ENCODE results near the gene DNAH17. TPM values are rescaled to one million over a fixed set of nuclear protein-coding genes. Genes with fewer than 3 reads are reported as not detected.

DNAH17 gene
- total RNA-seq, 1 experiment from 2014 or later: 0.18 TPM

DNA sequence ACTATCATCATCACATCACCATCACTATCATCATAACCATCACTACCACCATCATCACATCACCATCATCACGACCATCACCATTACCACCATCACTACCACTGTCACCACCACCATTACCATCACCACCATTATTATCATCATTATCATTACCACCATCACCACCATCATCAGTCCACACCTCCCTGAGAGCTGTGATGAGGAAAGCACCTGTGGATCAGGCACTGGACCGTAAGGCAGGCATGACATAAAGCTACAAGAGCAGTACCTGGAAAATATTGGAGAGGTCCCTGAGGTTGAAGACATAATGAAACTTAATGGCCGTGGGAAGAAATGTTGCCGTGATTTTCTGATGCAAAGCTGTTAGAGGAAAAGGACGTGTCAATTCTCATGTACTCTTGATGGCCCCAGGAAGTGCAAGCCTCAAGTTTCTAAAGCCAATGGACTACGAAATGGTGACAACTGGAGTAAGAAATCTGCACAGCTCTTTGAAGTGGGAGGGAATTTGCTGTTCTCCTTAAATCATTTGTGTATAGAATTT lies 98.4 kb downstream of the DNAH17 start:
- H3K9me3 ChIP-seq (ENCODE audit: control insufficient read depth, insufficient read depth, low read depth, low read length): no peaks in the 10 kb centered on the region
- ChIA-PET CTCF (no interaction called here), POLR2A (interaction anchor here (0.6 kb wide), 1 partner anchor 449 kb away, joined by 3 read pairs; no protein-coding TSS in a partner anchor)
- DNase-seq (ENCODE audit: low read depth, low spot score) (no peak), ATAC-seq (no peak)
- no peak overlapping the region for H3K4me3 ChIP-seq (ENCODE audit: low read depth in 2 of 2, low read length in 2 of 2)
- in situ Hi-C loops (cut with HindIII; ENCODE audit: low pct_unique_long_range_greater_than_20kb, low sequenced_read_pairs): loop anchor here (25.0 kb wide), 1 partner anchor 358 kb away; the partner anchor contains the start of gene USP36
- intact Hi-C loops (cut with micrococcal nuclease; ENCODE audit: unreplicated experiment): no loop called here
- no TSS peak for BruUV-seq (replicated peaks)
- H3K4me1 ChIP-seq (ENCODE audit: control insufficient read depth, insufficient read depth, low read length): no peaks in the 10 kb centered on the region
- H3K27ac ChIP-seq (ENCODE audit: low read length): no peak overlapping the region
- no peak for TF ChIP-seq TCF7L2 (IDR thresholded peaks at IDR 0.05; ENCODE audit: low read depth, low read length)
- TF ChIP-seq POLR2AphosphoS5 (IDR thresholded peaks at IDR 0.05; ENCODE audit: low read depth, low read length): no peak
- TF ChIP-seq, protein P1, sequence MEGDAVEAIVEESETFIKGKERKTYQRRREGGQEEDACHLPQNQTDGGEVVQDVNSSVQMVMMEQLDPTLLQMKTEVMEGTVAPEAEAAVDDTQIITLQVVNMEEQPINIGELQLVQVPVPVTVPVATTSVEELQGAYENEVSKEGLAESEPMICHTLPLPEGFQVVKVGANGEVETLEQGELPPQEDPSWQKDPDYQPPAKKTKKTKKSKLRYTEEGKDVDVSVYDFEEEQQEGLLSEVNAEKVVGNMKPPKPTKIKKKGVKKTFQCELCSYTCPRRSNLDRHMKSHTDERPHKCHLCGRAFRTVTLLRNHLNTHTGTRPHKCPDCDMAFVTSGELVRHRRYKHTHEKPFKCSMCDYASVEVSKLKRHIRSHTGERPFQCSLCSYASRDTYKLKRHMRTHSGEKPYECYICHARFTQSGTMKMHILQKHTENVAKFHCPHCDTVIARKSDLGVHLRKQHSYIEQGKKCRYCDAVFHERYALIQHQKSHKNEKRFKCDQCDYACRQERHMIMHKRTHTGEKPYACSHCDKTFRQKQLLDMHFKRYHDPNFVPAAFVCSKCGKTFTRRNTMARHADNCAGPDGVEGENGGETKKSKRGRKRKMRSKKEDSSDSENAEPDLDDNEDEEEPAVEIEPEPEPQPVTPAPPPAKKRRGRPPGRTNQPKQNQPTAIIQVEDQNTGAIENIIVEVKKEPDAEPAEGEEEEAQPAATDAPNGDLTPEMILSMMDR (IDR thresholded peaks at IDR 0.05): no peak
- TF ChIP-seq SIN3A (IDR thresholded peaks at IDR 0.05; ENCODE audit: borderline replicate concordance, insufficient read depth, low read depth, low read length): no peak
- TF ChIP-seq, protein P2, sequence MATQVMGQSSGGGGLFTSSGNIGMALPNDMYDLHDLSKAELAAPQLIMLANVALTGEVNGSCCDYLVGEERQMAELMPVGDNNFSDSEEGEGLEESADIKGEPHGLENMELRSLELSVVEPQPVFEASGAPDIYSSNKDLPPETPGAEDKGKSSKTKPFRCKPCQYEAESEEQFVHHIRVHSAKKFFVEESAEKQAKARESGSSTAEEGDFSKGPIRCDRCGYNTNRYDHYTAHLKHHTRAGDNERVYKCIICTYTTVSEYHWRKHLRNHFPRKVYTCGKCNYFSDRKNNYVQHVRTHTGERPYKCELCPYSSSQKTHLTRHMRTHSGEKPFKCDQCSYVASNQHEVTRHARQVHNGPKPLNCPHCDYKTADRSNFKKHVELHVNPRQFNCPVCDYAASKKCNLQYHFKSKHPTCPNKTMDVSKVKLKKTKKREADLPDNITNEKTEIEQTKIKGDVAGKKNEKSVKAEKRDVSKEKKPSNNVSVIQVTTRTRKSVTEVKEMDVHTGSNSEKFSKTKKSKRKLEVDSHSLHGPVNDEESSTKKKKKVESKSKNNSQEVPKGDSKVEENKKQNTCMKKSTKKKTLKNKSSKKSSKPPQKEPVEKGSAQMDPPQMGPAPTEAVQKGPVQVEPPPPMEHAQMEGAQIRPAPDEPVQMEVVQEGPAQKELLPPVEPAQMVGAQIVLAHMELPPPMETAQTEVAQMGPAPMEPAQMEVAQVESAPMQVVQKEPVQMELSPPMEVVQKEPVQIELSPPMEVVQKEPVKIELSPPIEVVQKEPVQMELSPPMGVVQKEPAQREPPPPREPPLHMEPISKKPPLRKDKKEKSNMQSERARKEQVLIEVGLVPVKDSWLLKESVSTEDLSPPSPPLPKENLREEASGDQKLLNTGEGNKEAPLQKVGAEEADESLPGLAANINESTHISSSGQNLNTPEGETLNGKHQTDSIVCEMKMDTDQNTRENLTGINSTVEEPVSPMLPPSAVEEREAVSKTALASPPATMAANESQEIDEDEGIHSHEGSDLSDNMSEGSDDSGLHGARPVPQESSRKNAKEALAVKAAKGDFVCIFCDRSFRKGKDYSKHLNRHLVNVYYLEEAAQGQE (IDR thresholded peaks at IDR 0.05; ENCODE audit: insufficient read depth in 1 of 2, low read depth in 2 of 2, low read length in 1 of 2): no peak
- H3K36me3 ChIP-seq (ENCODE audit: control insufficient read depth, insufficient read depth, low read length): no peaks in the 10 kb centered on the region
- H3K27me3 ChIP-seq (ENCODE audit: control insufficient read depth, insufficient read depth, low read length): no peaks in the 10 kb centered on the region

DNA sequence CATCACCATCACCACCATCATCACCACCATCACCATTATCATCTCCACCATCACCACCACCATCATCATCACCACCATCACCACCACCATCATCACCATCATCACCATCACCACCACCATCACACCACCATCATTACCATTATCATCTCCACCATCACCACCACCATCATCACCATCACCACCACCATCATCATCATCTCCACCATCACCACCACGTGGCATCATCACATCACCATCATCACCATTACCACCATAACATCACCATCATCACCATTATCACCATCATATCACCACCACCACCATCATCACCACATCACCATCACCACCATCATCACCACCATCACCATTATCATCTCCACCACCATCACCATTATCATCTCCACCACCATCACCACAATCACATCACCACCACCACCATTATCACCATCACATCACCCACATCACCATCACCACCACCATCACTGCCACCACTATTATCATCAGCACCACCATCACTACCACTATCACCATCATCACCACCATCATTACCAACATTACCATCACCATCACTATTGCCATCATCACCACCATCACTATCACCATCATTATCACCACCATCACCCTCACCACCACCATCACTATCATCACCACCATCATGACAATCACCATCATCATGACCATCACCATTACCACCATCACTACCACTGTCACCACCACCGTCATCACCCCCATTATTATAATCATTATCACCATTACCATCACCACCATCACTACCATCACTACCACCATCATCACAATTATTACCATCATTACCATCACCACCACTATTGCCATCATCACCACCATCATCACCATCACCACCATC lies 99.1 kb downstream of the DNAH17 start:
- H3K9me3 ChIP-seq (ENCODE audit: control insufficient read depth, insufficient read depth, low read depth, low read length): no peaks in the 10 kb centered on the region
- CTCF ChIA-PET: no interaction called here
- H3K27me3 ChIP-seq (ENCODE audit: control insufficient read depth, insufficient read depth, low read length): no peaks in the 10 kb centered on the region
- H3K27ac ChIP-seq (ENCODE audit: low read length): no peak overlapping the region
- no peaks in the 10 kb centered on the region for H3K4me1 ChIP-seq (ENCODE audit: control insufficient read depth, insufficient read depth, low read length)
- BruUV-seq (replicated peaks): no TSS peak
- in situ Hi-C loops (cut with HindIII; ENCODE audit: low pct_unique_long_range_greater_than_20kb, low sequenced_read_pairs): loop anchor here (25.0 kb wide), 1 partner anchor 359 kb away; the partner anchor contains the start of gene USP36
- intact Hi-C loops (cut with micrococcal nuclease; ENCODE audit: unreplicated experiment): no loop called here
- TF ChIP-seq POLR2AphosphoS5 (IDR thresholded peaks at IDR 0.05; ENCODE audit: low read depth, low read length) (no peak), SIN3A (IDR thresholded peaks at IDR 0.05; ENCODE audit: borderline replicate concordance, insufficient read depth, low read depth, low read length) (no peak), TCF7L2 (IDR thresholded peaks at IDR 0.05; ENCODE audit: low read depth, low read length) (no peak)
- TF ChIP-seq, protein P2 (IDR thresholded peaks at IDR 0.05; ENCODE audit: insufficient read depth in 1 of 2, low read depth in 2 of 2, low read length in 1 of 2): no peak
- TF ChIP-seq, protein P1 (IDR thresholded peaks at IDR 0.05): no peak
- H3K36me3 ChIP-seq (ENCODE audit: control insufficient read depth, insufficient read depth, low read length): no peaks in the 10 kb centered on the region
- ATAC-seq (no peak), DNase-seq (ENCODE audit: low read depth, low spot score) (no peak)
- H3K4me3 ChIP-seq (ENCODE audit: low read depth in 2 of 2, low read length in 2 of 2): no peak overlapping the region
- POLR2A ChIA-PET: interaction anchor here (0.6 kb wide), 1 partner anchor 450 kb away, joined by 3 read pairs; no protein-coding TSS in a partner anchor
